HG03064 (cell line): ENCODE measurements around the gene SRL.
"Not testable (repeated sequence)": the region's sequence is repeated elsewhere in the genome, so short reads cannot be mapped to it uniquely, and the experiment has no call there.

ENCODE experiments used
- ATAC-seq: cut with Tn5 transposase; IDR thresholded peaks from one replicate; pipeline ENCODE4 v1.9.1; 2021; ENCODE audit warnings: low read depth; ENCODE audit not compliant: unreplicated experiment

SRL gene

DNA sequence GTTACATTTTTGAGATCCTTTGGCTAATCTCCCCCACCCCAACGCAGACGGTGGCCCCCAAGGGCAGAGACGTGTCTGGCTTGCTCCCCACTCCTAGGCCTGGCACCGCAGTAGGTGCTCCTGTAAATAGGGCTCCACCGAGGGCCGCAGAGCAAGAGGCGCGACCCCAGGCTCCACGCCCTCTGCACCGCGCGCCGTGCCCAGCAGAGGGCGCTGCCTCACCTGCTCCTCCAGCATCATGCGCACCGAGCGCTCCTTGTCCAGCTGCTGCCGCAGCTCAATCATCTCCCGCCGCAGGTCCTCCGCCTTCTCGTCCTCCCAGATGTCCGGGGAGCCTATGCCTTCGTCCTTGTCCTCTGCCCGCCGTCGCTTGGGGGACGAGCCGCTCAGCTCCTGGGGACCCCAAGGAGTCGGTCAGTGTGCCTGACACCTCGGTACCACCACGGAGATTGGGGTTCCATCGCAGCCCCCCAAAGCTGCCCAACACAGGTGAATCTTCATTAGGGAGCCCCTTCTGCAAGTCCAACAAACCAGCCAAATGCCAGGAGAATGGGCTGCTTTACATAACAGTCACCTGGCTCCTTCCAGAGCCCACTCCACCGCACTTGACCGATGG, 19.8 kb upstream of the SRL start:
- ATAC-seq, result no peak

DNA sequence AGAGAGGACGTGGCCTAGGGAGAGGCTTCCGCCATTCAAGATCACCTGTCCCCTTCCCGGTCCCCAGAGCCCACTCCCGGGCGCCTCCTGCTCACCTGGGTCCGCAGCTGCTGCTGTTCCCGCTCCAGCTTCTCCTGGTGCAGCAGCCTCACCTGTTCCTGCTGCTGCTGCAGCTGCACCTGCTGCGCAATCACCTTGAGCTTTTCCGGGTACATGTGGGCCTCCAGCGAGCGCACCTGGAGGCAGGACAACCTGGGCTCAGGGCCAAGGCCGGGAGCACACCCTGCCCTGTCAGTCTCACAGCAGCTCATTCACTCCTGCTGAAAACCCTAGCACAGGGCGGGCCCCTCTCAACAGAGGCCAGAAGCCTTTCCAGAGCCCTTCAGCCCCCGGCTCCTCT, 18.5 kb upstream of the SRL start:
- ATAC-seq, result no peak

DNA sequence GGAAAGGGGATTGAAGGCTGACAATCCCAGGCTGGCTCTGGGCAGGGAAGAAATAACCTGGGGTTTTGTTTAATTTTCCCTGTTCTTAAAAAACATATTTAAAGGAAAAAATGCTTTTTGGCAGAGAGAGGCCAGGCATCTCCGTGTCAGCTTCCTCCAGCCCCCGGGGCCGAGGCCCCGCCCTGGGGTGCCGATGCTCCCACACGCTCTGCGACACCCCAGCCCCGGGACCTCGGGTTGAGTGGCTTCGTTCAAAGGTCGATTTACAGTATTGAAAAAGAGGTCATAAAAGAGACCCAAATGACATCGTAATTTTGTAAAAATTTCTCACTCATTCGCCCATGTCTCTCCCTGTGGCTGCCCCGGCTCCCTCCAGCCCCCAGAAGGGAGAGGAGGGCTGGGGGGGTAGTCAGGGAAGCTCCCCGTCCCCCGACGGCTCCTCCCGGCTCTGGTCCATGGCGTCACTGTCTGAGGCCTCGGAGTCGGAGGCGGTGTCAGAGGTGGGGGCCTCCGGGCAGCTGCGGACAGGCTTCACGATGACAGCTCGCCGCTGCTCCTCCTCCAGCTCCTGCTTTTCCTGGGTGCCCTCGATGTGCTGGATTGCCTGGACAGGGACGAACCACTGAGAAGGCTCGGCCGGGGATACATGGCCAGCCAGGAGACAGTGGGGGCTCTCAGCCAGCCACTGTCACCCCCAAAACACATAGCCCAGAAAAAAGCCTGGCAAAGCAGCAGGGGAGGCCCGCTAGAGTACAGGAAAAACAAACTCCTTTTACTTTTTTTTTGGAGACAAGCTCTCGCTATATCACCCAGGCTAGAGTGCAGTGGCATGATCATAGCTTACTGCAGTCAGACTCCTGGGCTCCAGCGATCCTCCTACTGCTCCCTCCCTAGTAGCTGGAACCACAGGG, 16.0 kb upstream of the SRL start:
- ATAC-seq, result no peak

DNA sequence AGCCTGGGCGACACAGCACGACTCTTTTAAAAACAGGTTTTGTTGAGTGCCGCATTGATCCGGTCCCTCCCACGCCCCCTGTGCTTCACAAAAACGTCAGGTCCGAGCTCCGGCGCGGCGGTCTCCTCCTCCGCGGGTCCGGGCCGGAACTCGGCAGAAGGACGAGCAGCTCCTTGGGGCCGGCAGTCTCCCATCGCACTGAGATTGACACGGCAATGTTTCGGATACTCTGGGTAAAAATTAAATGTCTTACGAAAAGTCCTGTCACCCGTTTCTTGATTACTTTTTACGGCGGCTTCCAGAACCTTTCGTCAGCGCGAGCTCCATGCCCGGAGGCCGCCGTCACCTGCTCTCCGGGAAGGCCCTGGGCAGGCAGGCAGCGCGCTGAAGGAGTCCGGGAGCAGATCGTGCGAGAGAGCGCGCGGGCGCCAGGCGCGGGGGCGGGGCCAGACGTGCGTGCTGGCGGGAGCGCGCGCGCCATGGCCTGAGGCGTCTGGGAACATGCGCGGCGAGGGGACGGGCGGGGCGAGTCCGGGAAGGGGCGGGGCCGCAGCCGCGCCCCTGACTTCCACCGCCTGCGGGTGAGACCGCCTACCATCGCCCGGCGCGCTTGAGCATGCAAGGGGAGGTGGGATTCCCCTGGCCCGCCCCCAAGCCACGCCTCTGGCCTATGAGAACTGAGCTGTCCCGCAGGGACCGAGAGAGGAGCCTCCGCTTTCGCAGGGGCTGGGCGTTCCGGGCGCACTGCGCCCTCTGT, 11.7 kb upstream of the SRL start:
- ATAC-seq, result peak; percentile 93

DNA sequence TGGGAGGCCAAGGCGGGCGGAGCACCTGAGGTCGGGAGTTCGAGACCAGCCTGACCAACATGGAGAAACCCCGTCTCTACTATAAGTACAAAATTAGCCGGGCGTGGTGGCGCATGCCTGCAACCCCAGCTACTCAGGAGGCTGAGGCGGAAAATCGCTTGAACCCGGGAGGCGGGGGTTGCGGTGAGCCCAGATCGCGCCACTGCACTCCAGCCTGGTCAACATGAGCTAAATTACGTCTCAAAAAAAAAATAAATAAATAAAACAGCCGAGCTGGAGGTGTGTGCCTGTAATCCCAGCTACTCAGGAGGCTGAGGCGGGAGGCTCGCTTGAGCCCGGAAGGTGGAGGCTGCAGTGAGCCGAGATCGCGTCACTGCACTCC, 11.1 kb upstream of the SRL start:
- ATAC-seq, result not testable (repeated sequence)

DNA sequence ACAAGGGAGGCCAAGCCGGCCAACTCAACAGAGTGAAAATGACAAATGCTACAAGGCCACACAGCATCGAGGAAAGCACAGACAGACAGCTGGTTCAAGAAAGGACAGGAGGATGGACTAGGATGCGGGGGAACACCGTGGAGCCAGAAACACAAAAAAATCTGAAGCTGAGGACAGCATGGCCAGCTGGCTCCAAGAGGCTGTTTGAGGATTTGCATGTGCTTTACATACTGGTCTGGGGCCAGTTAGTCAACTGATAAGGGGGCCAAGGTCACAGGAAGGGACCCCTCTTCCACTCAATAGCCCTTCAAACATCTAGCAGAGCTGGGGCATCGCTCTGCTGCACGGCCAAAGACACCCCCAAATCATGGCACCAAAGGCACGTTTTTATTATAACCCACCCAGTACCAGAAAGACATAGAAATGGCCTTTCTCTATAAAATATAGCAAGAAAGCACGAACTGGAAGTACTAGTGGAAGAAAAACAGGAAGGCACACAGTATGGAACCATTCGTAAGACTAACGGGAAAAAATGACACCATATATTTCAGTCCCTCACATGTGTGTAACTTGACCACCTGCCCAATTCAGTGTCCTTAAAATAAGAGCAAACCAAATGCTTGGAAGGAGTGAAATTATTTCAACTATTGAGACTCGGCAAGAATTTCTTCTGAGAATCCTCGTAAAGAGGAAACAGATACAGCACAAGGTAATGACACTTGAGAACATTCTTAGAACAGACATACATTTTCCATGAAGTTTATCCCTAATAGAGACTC, 7.8 kb upstream of the SRL start:
- ATAC-seq, result no peak

DNA sequence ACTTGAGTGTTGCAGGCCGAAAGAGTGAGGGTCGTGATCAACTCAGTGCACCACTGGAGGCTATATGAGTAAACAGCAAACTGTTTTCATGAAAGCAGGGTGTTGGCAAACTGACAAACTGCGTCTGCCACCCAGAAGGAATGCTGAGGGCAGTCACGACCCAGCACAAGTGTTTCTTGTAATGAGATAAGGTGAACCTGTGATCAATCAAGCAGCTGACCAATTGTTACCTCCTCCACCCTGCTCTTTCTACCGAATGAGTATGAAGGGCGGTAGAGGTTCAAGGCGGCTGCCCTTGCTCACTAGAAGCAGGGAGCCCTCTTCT, 5.5 kb upstream of the SRL start:
- ATAC-seq, result no peak

DNA sequence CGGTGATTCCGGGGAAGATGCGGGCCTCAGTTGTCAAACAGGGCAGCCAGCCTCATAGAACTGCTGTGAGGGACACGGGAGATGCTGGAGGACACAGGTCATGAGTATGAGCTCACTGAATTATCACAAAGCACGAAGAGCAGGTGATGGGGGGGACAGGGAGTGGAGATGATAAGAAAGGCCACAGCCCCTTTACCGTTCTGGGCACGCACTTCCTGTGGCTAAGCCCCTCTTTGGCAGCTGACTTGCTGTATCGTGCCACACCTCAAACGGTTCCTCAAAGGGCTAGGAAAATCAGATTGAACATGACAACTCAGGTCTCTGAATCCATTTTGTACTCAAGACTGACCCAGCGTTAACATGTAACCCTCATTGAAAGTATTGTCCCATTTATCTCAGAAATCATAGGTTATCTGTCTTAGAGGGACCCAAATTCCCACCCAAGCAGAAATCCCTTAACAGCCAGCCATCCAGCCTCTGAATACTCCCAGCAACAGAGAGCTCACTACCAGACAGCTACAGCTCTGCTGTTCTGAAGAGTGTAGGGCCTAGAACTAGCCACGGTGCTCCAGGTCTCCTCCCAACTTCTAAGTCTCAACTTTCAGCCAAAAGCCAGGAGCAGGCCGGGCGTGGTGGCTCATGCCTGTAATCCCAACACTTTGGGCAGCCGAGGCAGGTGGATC, 5.0 kb upstream of the SRL start:
- ATAC-seq, result no peak

DNA sequence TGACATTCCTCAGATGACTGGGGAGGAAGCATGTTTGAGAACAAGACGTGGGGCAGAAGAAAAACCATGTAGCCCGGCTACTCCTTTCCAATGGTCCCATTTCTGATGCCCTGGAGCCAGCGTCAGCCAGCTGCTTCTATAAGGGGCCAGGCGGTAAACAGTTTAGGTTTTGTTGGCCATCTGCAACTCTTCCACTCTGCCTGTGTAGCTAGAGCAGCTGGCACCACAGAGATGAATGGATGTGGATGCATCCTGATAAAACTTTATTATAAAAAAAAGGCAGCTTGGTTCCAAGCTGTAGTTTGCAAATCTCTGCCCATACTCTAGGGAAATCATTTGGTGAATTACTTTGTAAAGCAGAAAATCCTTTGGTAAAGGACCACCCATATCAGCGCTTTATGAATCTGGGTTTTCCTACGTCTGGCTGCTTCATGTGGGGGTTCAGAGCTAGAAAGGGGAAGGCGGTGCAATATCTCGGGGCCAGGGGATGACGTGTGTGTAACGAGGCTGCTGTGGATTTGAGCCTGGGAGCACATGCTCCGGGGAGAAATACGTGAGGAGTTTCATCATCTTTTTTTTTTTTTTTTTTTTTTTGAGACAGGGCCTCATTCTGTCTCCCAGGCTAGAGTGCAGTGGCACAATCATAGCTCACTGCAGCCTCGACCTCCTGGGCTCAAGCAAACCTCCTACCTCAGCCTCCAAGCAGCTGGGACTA, 3.4 kb upstream of the SRL start:
- ATAC-seq, result no peak

DNA sequence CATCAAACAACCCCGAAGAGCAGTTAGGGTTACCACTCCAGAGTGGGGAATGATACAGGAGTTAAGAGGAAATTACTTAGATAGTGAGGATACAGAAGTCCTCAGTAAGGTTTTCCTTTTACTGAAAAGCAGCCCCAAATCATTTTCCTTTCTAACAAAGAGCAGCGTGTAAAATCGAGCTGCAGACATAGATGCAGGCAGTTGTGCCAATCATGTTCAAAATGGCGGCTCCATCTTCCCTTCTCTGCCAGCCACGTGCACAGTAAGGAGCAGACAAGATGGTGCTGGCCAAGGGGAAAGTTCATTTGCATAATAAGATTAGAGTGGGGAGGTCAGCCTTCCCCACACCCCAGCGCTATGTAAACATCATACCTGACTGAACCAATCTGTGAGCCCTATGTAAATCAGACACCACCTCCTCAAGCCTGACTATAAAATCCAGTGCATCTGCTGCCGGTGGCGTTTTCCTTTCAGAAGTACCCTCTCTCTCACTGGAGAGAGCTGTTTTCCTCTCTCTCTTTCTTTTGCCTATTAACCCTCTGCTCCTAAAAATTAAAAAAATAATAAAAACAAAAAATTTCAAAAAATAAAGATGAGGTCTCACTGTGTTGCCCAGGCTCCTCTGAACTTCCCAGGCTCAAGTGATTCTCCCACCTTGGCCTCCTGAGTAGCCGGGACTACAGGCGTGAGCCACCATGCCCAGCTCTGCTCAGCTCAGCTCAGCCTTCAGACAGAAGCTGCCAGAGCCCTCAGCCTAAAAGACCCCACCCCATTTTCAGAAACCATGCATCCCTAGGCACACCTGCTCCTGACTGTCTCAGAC, 2.6 kb upstream of the SRL start:
- no peak for ATAC-seq

DNA sequence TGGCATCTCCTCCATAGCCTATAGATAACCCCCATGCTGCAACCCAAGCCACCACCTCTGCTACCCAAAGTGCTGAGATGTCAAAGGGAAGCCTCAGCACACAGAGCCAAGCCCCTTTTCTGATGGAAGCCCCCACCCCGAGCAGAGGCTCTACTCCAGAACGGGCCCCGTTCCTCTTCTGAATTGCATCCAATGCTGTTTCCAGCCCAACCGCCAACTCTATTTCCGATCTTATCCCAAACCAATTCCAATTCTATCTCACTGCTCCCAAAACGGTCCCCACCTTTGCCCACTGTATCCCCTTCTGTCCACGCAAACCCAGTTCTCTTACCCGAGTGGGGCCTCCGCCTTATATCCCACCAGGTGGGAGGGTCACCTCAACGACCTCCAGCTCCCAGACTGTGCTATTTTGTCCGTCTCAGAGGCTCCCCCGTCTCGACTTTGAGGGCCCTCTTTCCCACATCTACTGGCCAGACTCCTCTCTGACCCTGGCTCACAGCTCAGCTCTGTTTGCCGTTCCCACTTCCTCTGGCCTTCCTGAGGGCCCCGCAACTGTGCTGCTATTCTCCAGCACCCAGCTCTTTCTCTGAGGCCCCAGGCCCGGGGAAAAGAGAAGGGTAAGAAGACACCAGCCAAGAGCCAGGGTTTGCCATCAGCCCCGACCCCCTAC, 487 bp downstream of the SRL start:
- no peak for ATAC-seq

DNA sequence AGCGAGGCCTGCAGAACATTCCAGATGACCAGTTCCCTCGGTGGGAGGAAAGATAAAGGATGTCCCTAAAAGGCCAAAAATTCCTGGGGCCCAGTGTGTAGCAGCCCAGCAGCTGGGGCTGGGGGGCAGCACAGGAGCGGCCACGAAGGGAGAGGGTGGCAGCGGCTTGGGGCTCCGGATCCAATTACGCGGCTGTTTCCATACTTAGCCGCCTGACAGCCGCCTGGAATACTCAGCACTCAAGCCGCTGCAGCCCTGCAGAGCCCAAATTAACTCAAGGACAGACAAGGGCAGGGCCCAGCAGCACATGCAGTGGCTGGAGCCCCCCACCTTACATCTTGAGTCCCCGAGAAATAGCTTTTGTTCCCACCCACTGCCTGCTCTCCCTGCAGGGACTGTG, 1.3 kb downstream of the SRL start:
- ATAC-seq, result no peak

DNA sequence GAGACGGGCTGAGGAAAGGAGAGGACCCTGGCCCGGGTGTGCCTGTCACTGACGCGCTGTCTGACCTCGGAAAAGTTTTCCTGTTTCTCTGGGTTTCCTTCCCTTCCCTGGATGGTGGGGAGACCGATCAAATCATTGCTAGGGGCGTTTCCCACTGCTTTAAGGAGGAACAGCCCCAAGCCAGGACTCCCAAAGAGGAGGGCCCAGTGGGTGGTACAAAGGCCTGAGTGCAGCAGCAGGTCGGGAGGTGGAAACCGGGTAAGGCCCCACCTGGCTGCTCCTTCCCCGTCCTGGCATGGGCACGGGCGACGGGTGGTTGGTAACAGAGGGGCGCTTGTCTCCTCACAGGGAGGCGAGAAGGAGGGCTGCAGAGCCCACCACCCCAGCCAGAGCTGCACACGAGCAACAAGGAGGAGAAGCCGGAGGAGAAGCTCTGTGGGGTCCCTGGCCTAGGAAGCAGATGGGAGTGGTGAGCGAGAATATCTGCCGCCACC, 2.2 kb downstream of the SRL start:
- ATAC-seq, result no peak

DNA sequence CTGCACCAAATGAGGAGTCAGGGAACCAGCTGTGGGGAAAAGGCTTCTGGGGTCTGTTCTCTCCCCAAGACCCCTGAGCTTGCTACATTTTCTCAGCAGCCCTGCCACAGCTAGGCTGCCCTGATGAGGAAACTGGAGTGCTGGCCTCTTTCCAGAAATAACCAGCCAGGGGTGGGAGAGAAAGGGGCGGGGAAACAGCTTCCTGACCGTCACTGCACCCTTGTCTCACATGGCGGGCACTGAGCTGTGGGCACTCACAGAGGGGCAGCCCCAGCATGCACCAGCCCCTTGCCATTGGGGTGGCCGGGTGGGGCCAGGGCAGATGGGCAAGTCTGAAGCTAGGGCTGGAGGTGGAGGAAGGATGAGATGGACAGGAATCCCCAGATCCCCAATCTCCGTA, 2.9 kb downstream of the SRL start:
- no peak for ATAC-seq

DNA sequence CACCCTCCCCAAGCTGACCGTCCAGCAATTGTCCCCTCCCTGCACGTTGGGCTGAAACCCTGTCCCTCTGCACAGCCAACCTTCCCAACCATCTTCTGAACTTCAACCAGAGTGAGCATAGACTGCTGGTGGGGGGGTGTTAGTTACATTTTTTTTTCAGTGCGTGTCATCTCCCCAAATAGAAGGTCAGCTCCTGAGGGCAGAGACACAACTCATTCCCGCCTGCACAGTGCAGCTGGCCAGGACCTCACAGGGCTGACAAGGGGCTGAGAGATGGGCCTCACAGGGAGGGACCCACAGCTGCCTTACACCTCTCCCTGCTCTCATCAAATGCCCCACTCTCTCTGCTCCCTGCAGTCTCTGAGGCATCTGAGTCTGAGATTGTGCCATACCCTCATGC, 8.4 kb downstream of the SRL start:
- no peak for ATAC-seq

DNA sequence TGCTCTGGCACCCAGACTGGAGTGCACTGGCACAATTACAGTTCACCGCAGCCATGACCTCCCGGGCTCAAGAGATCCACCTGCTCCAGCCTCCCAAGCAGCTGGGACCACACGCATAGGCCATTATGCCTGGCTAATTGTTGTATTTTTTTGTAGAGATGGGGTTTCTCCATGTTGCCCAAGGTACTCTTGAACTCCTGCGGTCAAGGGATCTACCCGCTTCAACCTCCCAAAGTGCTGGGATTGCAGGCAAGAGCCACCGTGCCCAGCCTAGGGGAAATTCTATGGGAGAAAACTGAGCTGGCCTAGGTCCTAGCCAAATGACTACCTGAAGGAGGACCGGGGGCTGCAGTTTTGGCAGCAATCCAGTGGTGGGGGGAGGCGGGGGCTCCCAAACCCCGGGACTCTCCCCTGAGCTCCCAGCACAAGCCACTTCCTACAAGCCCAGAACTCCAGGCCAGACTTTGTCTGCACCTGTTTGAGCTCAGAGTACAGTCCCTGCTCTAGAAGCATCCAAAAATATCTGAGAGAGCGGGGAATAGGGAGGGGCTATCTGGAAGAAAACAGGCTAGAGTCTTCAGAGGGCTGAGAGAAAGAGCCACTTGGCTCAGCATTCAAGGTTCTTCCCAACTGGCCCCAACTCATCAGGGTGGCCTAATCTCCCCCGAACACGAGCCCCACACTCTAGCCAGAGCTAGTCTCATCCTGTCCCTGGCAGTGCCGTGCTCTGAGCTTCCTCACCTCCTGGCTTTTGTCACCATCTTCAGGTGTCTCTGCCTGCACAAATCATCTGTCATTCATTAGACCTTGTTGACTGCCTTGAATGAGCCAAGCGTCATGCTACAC, 9.1 kb downstream of the SRL start:
- no peak for ATAC-seq

DNA sequence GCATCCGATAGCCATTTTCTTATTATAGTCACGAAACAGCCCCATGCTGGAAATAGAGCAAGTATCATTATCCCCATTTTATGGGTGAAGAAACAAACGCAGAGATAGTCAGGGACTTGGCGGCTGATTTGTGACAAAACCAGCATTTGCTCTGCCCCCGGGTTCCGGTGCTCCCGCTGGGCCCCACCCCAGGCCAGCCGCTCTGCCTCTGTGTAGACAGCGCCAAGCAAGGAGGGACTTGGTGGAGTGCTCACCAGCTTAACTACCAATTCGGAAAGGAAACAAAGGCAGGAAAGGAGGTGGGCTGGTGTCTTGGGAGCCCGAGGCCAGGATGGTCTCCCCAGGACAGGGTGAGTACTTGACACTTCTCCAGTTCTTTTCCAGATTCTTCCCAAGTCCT, 10.0 kb downstream of the SRL start:
- ATAC-seq, result no peak
